Measurements from ENCODE around the gene PIAS1.

DNA sequence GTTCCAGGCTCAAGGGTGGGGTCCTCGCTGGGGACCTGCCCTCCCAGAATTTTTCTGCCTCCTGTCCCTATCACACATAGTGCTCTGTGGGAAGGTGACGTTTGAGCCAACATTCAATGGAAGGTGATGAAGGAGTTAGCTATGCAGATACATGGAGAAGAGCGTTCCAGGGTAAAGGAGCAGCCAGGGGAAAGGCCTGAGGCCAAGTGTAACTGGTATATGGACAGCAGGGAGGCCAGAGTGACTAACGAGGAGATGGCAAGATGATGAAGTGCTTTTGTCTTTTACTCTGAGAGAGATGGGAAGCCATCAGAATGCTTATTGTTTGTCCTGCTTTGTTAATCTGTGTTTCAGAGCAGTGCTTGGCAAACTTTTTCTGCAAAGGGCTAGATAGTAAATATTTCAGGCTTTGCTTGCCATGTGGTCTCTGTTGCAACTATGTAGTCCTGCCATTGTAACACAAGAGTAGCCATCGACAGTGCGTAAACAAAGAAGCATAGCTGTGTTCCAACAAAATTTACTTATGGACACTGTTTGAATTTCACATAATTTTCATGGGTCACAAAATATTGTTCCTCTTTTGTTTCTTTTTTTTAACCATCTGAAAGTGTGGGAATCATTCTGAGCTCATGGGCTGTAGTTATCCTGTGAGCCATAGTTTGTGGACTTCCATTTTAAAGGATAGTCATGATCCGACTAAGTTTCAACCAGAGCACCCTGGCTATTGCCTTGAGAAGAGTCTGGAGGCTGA is 25.8 kb upstream of the PIAS1 start:
- TF ChIP-seq, protein P1, sequence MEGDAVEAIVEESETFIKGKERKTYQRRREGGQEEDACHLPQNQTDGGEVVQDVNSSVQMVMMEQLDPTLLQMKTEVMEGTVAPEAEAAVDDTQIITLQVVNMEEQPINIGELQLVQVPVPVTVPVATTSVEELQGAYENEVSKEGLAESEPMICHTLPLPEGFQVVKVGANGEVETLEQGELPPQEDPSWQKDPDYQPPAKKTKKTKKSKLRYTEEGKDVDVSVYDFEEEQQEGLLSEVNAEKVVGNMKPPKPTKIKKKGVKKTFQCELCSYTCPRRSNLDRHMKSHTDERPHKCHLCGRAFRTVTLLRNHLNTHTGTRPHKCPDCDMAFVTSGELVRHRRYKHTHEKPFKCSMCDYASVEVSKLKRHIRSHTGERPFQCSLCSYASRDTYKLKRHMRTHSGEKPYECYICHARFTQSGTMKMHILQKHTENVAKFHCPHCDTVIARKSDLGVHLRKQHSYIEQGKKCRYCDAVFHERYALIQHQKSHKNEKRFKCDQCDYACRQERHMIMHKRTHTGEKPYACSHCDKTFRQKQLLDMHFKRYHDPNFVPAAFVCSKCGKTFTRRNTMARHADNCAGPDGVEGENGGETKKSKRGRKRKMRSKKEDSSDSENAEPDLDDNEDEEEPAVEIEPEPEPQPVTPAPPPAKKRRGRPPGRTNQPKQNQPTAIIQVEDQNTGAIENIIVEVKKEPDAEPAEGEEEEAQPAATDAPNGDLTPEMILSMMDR (IDR thresholded peaks at IDR 0.05 in 2 of 3, conservative IDR thresholded peaks at IDR 0.05 in 1 of 3; ENCODE audit: borderline replicate concordance in 1 of 3, insufficient read depth in 1 of 3, low read depth in 2 of 3, low read length in 2 of 3): no peak
- TF ChIP-seq POLR2AphosphoS5 (IDR thresholded peaks at IDR 0.05; ENCODE audit: low read depth, low read length) (no peak), YY1 (IDR thresholded peaks at IDR 0.05; ENCODE audit: extremely low read depth, insufficient replicate concordance, low read depth, low read length) (no peak), POLR2A (IDR thresholded peaks at IDR 0.05; ENCODE audit: borderline replicate concordance, extremely low read depth, insufficient read depth, insufficient read length) (no peak), EZH2 (IDR thresholded peaks at IDR 0.05) (no peak), ZNF274 (IDR thresholded peaks at IDR 0.05; ENCODE audit: low read depth, low read length) (no peak), SIN3A (IDR thresholded peaks at IDR 0.05; ENCODE audit: low read depth) (no peak), ELF1 (IDR thresholded peaks at IDR 0.05; ENCODE audit: borderline replicate concordance, low read depth) (no peak), ZFX (IDR thresholded peaks at IDR 0.05) (no peak), RAD21 (IDR thresholded peaks at IDR 0.05; ENCODE audit: low read depth) (no peak), SRF (IDR thresholded peaks at IDR 0.05; ENCODE audit: low read depth) (no peak)
- TF ChIP-seq, protein P2, sequence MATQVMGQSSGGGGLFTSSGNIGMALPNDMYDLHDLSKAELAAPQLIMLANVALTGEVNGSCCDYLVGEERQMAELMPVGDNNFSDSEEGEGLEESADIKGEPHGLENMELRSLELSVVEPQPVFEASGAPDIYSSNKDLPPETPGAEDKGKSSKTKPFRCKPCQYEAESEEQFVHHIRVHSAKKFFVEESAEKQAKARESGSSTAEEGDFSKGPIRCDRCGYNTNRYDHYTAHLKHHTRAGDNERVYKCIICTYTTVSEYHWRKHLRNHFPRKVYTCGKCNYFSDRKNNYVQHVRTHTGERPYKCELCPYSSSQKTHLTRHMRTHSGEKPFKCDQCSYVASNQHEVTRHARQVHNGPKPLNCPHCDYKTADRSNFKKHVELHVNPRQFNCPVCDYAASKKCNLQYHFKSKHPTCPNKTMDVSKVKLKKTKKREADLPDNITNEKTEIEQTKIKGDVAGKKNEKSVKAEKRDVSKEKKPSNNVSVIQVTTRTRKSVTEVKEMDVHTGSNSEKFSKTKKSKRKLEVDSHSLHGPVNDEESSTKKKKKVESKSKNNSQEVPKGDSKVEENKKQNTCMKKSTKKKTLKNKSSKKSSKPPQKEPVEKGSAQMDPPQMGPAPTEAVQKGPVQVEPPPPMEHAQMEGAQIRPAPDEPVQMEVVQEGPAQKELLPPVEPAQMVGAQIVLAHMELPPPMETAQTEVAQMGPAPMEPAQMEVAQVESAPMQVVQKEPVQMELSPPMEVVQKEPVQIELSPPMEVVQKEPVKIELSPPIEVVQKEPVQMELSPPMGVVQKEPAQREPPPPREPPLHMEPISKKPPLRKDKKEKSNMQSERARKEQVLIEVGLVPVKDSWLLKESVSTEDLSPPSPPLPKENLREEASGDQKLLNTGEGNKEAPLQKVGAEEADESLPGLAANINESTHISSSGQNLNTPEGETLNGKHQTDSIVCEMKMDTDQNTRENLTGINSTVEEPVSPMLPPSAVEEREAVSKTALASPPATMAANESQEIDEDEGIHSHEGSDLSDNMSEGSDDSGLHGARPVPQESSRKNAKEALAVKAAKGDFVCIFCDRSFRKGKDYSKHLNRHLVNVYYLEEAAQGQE (IDR thresholded peaks at IDR 0.05; ENCODE audit: low read depth): no peak
- TF ChIP-seq, protein P3, sequence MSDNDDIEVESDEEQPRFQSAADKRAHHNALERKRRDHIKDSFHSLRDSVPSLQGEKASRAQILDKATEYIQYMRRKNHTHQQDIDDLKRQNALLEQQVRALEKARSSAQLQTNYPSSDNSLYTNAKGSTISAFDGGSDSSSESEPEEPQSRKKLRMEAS (IDR thresholded peaks at IDR 0.05): no peak

All from HCT116 (cell line).